Measurements from ENCODE around the gene CNTNAP2. TPM values are rescaled to one million over a fixed set of nuclear protein-coding genes. Genes with fewer than 3 reads are reported as not detected.

Gene CNTNAP2
- total RNA-seq, 1 experiment from 2014 or later = 64.5 TPM

DNA sequence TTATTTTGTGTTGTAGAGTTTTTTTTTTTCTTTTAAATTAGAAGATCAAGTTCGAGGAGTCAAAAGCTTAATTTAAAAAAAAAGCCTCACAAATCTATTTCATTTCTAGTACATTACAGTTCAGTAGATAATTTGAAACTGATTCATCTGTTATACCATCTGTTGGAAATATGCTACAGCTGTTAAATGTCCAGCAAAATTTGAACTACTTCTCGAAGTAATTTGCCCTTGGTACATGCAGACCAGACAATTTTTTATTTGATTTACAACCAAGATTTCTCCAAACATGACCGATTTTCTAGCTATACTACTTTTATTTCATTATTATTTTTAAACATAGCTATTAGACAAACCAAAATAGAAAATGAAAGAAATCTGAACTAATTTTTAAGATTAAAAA lies 647.9 kb downstream of the CNTNAP2 start:
- Mint-ChIP-seq H3K4me3 (no peak overlapping the region), H3K36me3 (ENCODE audit: insufficient read depth in 1 of 3, low read depth in 3 of 3) (peaks cover 0 to 4% (median 4%) of the 10 kb centered on the region in 3 experiments; a peak in 3 of 7 replicates), H3K4me1 (no peaks in the 10 kb centered on the region), H3K27me3 (ENCODE audit: low read depth) (no peaks in the 10 kb centered on the region), H3K9me3 (peaks cover 2 to 6% of the 10 kb centered on the region in 2 experiments; a peak in 3 of 5 replicates), H3K27ac (no peak overlapping the region)
- H3K9ac ChIP-seq (ENCODE audit: extremely low read depth, insufficient read length, low read length) = no peak overlapping the region
- H3K27me3 ChIP-seq (ENCODE audit: insufficient read depth, low read length) = no peaks in the 10 kb centered on the region
- no peak overlapping the region for H3T11ph ChIP-seq (ENCODE audit: low read length)
- no peak overlapping the region for H3K27ac ChIP-seq (ENCODE audit: insufficient read length, low read depth, low read length)
- no peak overlapping the region for H2BK20ac ChIP-seq (ENCODE audit: low read depth, low read length, poor library complexity, severe bottlenecking)
- no peaks in the 10 kb centered on the region for H3K23me2 ChIP-seq (ENCODE audit: insufficient read length, low read depth, low read length, poor library complexity, severe bottlenecking)
- TF ChIP-seq, protein P1, sequence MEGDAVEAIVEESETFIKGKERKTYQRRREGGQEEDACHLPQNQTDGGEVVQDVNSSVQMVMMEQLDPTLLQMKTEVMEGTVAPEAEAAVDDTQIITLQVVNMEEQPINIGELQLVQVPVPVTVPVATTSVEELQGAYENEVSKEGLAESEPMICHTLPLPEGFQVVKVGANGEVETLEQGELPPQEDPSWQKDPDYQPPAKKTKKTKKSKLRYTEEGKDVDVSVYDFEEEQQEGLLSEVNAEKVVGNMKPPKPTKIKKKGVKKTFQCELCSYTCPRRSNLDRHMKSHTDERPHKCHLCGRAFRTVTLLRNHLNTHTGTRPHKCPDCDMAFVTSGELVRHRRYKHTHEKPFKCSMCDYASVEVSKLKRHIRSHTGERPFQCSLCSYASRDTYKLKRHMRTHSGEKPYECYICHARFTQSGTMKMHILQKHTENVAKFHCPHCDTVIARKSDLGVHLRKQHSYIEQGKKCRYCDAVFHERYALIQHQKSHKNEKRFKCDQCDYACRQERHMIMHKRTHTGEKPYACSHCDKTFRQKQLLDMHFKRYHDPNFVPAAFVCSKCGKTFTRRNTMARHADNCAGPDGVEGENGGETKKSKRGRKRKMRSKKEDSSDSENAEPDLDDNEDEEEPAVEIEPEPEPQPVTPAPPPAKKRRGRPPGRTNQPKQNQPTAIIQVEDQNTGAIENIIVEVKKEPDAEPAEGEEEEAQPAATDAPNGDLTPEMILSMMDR (conservative IDR thresholded peaks at IDR 0.05) = no peak
- H4K8ac ChIP-seq (replicated peaks; ENCODE audit: insufficient read length, low read depth, low read length) = no peak overlapping the region
- H2BK15ac ChIP-seq (ENCODE audit: low read depth, low read length) = no peak overlapping the region
- H2BK120ac ChIP-seq (ENCODE audit: low read depth, low read length, poor library complexity, severe bottlenecking) = no peak overlapping the region
- no peak overlapping the region for H3K14ac ChIP-seq (ENCODE audit: insufficient read depth, low read length)
- no peak overlapping the region for H4K5ac ChIP-seq (ENCODE audit: insufficient read length, low read depth, low read length)
- no peaks in the 10 kb centered on the region for H4K20me1 ChIP-seq (ENCODE audit: control insufficient read depth, insufficient read depth, insufficient read length)
- no peak overlapping the region for H2AK5ac ChIP-seq (ENCODE audit: insufficient read length, low read length)
- no peak overlapping the region for H3K18ac ChIP-seq (ENCODE audit: insufficient read length, low read depth, low read length)
- no peak overlapping the region for H3K56ac ChIP-seq (ENCODE audit: insufficient read length, low read depth, low read length)
- no peaks in the 10 kb centered on the region for H3K4me1 ChIP-seq (ENCODE audit: insufficient read depth, low read length)
- no peaks in the 10 kb centered on the region for H3K9me3 ChIP-seq (ENCODE audit: control insufficient read depth, low read depth, low read length)
- H3K79me2 ChIP-seq (ENCODE audit: insufficient read depth, low read length) = no peaks in the 10 kb centered on the region
- H2BK12ac ChIP-seq (ENCODE audit: insufficient read length, low read depth, low read length) = no peak overlapping the region
- no peak overlapping the region for H3K23ac ChIP-seq (ENCODE audit: insufficient read length, low read depth, low read length)
- H3K79me1 ChIP-seq (ENCODE audit: insufficient read depth, low read depth, low read length, poor library complexity, severe bottlenecking) = no peaks in the 10 kb centered on the region
- WGBS (ENCODE audit: extremely low coverage, insufficient read length, low lambda C conversion rate) = no CpG with 5 or more reads among the region's 3 CpGs
- DNase-seq = no peak
- H4K91ac ChIP-seq (ENCODE audit: insufficient read length, low read depth, low read length) = no peak overlapping the region
- H2AFZ ChIP-seq (ENCODE audit: low read length) = no peak overlapping the region
- no peak overlapping the region for H3K4ac ChIP-seq (ENCODE audit: low read depth, low read length)
- H3K4me2 ChIP-seq (ENCODE audit: insufficient read depth, insufficient read length, low read length) = no peak overlapping the region
- no peak overlapping the region for H2BK5ac ChIP-seq (ENCODE audit: insufficient read length, low read length)
